Tibial nerve (tissue), 4 donors: ENCODE results near the gene HNF1B. TPM values are rescaled to one million over a fixed set of nuclear protein-coding genes. Genes with fewer than 3 reads are reported as not detected.
"Not testable (repeated sequence)": the region's sequence is repeated elsewhere in the genome, so short reads cannot be mapped to it uniquely, and the experiment has no call there.

Experiments
- DNase-seq, 2 donors: peaks; one replicate each; pipeline ENCODE4 v3.0.0-alpha.2; 2019; ENCODE audit warnings: low spot score in 2 of 2
- H3K27ac ChIP-seq, 4 donors: fragments of 200-600 bp; sonication (generic) in 3 of 4; one replicate each; pipeline ENCODE4 v1.5.1; 2017 to 2019; ENCODE audit warnings: mild to moderate bottlenecking in 1 of 4
- H3K27me3 ChIP-seq, 2 donors: fragments of 200-600 bp; sonication (generic) in 1 of 2; one replicate each; pipeline versions ENCODE4 v1.5.1 to v1.6.0; 2017 to 2019
- H3K36me3 ChIP-seq, 3 donors: fragments of 200-600 bp; sonication (generic); one replicate each; pipeline ENCODE4 v1.5.1; 2018 to 2019
- H3K4me1 ChIP-seq, 4 donors: fragments of 200-600 bp; sonication (generic) in 3 of 4; one replicate each; pipeline ENCODE4 v1.5.1; 2017 to 2019
- H3K4me3 ChIP-seq, 4 donors: fragments of 200-600 bp; sonication (generic) in 3 of 4; one replicate each; pipeline ENCODE4 v1.5.1; 2017 to 2019; ENCODE audit warnings: mild to moderate bottlenecking in 1 of 4, moderate library complexity in 1 of 4
- H3K9me3 ChIP-seq, 4 donors: fragments of 200-600 bp; sonication (generic) in 3 of 4; one replicate each; pipeline ENCODE4 v1.5.1; 2017 to 2019
- EP300 ChIP-seq, 2 donors: sonication (generic); formaldehyde crosslinking; IDR thresholded peaks; one replicate each; pipeline ENCODE4 v1.6.1; 2017; ENCODE audit warnings: antibody characterized with exemption in 2 of 2, mild to moderate bottlenecking in 1 of 2
- POLR2A ChIP-seq, 2 donors: fragments of 450-650 bp; IDR thresholded peaks; one replicate each; pipeline ENCODE4 v1.6.1; 2017; ENCODE audit warnings: antibody characterized with exemption in 2 of 2, mild to moderate bottlenecking in 2 of 2, moderate library complexity in 2 of 2
- WGBS, 2 donors: methylation state at CpG; one replicate each; pipeline ENCODE4 v1.1.5; 2018; 5-methylcytosine and 5-hydroxymethylcytosine counted together
- total RNA-seq, 4 donors: library from RNA; depleted of rRNA; stranded (reverse); fragments of >200 nt; gene quantifications; one replicate each; pipeline ENCODE4 v1.1.0, GENCODE V29; 2016
- TF ChIP-seq, protein P1 (sequence below), 5 experiments: fragments of 200-600 bp in 3 of 5; fragments of 450-650 bp in 2 of 5; sonication (generic) in 3 of 5; IDR thresholded peaks; one replicate each; pipeline ENCODE4 v1.5.1; 2016 to 2019; ENCODE audit warnings: antibody characterized with exemption in 5 of 5, mild to moderate bottlenecking in 3 of 5, moderate library complexity in 2 of 5

Gene HNF1B
- total RNA-seq, 4 donors from 2014 or later = not detected

DNA sequence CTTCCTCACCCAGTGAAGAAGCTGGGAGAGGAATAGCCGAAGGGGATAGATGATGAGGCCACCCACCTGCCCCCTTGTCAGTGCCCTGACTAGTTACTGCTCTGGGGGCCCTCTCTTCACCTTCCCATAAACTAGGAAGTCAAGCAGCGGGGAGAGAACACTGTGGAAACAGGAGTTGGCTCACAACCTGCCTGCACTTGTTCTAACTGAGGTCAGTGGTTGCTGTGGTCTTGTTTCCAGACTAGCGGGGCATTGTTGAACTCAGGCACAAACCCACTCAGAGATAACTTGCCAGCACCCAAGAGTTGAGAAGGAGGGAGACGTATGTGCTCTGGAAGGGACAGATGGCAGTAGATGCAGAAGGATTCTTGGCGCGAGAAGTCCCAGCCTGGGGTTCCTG lies 53.1 kb downstream of the HNF1B start:
- DNase-seq = no peak
- H3K4me3 ChIP-seq = no peak overlapping the region
- H3K9me3 ChIP-seq = peaks cover 0 to 12% (median 0%) of the 10 kb centered on the region in 4 donors
- H3K36me3 ChIP-seq = no peaks in the 10 kb centered on the region
- no peaks in the 10 kb centered on the region for H3K4me1 ChIP-seq
- 72 to 80% methylated on average over 6 of the region's 6 CpGs for WGBS, 2 donors
- H3K27me3 ChIP-seq = no peaks in the 10 kb centered on the region
- TF ChIP-seq, protein P1, sequence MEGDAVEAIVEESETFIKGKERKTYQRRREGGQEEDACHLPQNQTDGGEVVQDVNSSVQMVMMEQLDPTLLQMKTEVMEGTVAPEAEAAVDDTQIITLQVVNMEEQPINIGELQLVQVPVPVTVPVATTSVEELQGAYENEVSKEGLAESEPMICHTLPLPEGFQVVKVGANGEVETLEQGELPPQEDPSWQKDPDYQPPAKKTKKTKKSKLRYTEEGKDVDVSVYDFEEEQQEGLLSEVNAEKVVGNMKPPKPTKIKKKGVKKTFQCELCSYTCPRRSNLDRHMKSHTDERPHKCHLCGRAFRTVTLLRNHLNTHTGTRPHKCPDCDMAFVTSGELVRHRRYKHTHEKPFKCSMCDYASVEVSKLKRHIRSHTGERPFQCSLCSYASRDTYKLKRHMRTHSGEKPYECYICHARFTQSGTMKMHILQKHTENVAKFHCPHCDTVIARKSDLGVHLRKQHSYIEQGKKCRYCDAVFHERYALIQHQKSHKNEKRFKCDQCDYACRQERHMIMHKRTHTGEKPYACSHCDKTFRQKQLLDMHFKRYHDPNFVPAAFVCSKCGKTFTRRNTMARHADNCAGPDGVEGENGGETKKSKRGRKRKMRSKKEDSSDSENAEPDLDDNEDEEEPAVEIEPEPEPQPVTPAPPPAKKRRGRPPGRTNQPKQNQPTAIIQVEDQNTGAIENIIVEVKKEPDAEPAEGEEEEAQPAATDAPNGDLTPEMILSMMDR (IDR thresholded peaks at IDR 0.05) = no peak
- TF ChIP-seq EP300 (IDR thresholded peaks at IDR 0.05) = no peak
- no peak for TF ChIP-seq POLR2A (IDR thresholded peaks at IDR 0.05)
- no peak overlapping the region for H3K27ac ChIP-seq

DNA sequence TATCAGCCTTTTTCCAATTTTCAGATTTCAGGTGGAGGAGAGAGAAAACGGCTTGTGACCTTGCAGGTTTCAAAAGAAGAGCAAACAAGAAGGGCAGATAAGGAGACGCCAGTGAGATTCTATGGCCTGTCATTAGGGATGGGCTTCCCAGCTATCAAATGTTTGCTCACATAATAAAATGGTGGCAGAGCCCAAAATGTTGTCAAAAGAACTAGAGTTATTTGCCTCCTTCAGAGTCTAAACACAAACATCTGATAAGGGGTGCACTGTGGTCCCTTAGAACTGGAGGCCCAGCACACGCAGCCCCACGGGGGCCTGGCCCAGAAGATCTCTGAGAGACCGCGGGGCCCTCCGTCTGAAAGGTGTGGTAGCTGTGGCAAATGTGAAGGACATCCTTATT lies 55.5 kb downstream of the HNF1B start:
- H3K27ac ChIP-seq = no peak overlapping the region
- no peaks in the 10 kb centered on the region for H3K9me3 ChIP-seq
- no peaks in the 10 kb centered on the region for H3K36me3 ChIP-seq
- 85 to 87% methylated on average over 7 of the region's 7 CpGs for WGBS, 2 donors
- H3K27me3 ChIP-seq = no peaks in the 10 kb centered on the region
- TF ChIP-seq EP300 (IDR thresholded peaks at IDR 0.05) = no peak
- TF ChIP-seq, protein P1 (IDR thresholded peaks at IDR 0.05) = no peak
- no peak for TF ChIP-seq POLR2A (IDR thresholded peaks at IDR 0.05)
- no peaks in the 10 kb centered on the region for H3K4me1 ChIP-seq
- H3K4me3 ChIP-seq = no peak overlapping the region
- no peak for DNase-seq

DNA sequence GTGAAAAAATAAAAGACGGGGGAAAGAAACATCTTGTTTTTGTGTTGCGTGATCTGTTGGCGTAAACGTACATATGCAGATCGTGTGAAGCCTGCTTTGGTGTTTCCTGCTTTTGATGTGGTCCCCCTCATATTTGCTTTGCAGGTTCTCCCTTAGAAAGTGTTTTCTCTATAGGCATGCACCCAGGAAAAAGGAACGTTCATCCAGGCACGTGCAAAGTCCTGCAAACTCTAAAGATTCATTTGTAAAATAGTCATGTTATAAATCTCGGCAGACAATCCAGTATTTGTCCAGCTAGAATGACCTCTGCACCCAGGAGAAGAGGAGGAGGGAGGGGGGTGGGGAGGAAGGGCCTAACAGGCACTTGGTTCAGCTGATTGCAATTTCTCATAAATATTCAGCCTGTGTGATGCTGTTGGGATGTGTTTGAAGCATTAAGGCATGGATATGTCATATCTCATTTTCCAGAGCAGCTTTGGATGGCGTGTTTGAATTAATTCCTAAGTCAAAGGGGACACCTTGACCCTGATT lies 61.3 kb downstream of the HNF1B start:
- Histone ChIP-seq H3K36me3 (no peaks in the 10 kb centered on the region), H3K9me3 (no peaks in the 10 kb centered on the region), H3K27ac (no peak overlapping the region), H3K27me3 (no peaks in the 10 kb centered on the region), H3K4me1 (no peaks in the 10 kb centered on the region), H3K4me3 (no peak overlapping the region)
- TF ChIP-seq POLR2A (IDR thresholded peaks at IDR 0.05) (no peak), EP300 (IDR thresholded peaks at IDR 0.05) (no peak)
- TF ChIP-seq, protein P1 (IDR thresholded peaks at IDR 0.05) = no peak
- WGBS, 2 donors = 36 to 37% methylated on average over 9 of the region's 9 CpGs
- no peak for DNase-seq

DNA sequence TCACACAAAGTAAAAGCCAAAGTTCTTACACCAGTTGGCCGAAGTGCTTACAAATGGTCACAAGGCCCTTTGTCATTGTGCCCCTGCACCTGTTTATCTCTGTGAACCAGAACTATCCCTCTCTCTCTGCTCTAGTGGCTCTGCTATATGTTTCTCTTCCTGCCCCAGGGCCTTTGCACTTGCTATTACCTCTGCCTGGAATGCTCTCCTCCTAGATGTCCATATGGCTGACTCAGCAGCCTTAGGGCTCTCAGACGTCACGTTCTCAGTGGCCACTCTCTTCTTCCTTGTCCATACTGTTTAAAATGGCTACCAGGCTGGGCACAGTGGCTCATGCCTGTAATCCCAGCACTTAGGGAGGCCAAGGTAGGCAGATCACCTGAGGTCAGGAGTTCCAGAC lies 62.9 kb downstream of the HNF1B start:
- Histone ChIP-seq H3K36me3 (no peaks in the 10 kb centered on the region), H3K27ac (no peak overlapping the region), H3K4me3 (no peak overlapping the region), H3K27me3 (no peaks in the 10 kb centered on the region), H3K4me1 (no peaks in the 10 kb centered on the region), H3K9me3 (no peaks in the 10 kb centered on the region)
- WGBS, 2 donors = 93 to 94% methylated on average over 3 of the region's 3 CpGs
- TF ChIP-seq, protein P1 (IDR thresholded peaks at IDR 0.05) = no peak
- TF ChIP-seq POLR2A (IDR thresholded peaks at IDR 0.05) (no peak), EP300 (IDR thresholded peaks at IDR 0.05) (no peak)
- DNase-seq = no peak

DNA sequence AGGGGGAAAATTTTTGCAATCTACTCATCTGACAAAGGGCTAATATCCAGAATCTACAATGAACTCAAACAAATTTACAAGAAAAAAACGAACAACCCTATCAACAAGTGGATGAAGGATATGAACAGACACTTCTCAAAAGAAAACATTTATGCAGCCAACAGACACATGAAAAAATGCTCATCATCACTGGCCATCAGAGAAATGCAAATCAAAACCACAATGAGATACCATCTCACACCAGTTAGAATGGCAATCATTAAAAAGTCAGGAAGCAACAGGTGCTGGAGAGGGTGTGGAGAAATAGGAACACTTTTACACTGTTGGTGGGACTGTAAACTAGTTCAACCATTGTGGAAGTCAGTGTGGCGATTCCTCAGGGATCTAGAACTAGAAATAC lies 64.9 kb downstream of the HNF1B start:
- WGBS, 2 donors = 86 to 96% methylated on average over 2 of the region's 2 CpGs
- not testable (repeated sequence) for H3K4me1 ChIP-seq, H3K4me3 ChIP-seq, H3K27ac ChIP-seq, DNase-seq, H3K9me3 ChIP-seq, H3K27me3 ChIP-seq, H3K36me3 ChIP-seq

DNA sequence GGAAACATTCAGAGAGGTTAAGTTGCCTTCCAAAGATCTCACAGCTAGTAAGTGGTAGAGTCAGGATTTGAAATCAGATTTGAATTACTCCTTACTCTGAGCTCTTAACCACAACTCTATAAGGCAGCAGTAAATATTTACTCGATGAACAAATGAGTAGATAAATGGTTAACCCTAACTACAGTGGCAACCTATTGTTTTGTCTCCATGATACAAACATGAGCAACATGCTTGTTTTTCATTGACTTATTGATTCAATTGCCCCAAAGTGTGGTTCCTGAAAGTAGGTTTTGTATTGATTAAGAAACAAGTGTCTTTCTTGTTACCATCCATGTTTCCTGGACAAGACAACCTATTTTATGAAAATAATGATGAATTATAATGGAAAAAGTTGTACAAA lies 66.8 kb downstream of the HNF1B start:
- Histone ChIP-seq H3K27ac (no peak overlapping the region), H3K4me3 (no peak overlapping the region), H3K36me3 (no peaks in the 10 kb centered on the region), H3K4me1 (no peaks in the 10 kb centered on the region), H3K9me3 (no peaks in the 10 kb centered on the region), H3K27me3 (no peaks in the 10 kb centered on the region)
- 92 to 100% methylated on average over 1 of the region's 1 CpG for WGBS, 2 donors
- no peak for TF ChIP-seq POLR2A (IDR thresholded peaks at IDR 0.05)
- no peak for TF ChIP-seq EP300 (IDR thresholded peaks at IDR 0.05)
- TF ChIP-seq, protein P1 (IDR thresholded peaks at IDR 0.05) = no peak
- no peak for DNase-seq
